ENCODE measurements around the gene C16orf86.

The C16orf86 gene

GRCh38 chr16:67658849-67659674 lies 7.6 kb upstream of the C16orf86 start:
- peaks cover 0 to 24% (median 22%) of the 10 kb centered on the region in 4 donors for H3K4me1 ChIP-seq
- peaks cover 0 to 19% of the 10 kb centered on the region in 2 donors for H3K27me3 ChIP-seq
- H3K4me3 ChIP-seq: peak overlapping the region; percentile 68 to 80
- no peak for TF ChIP-seq CTCF (IDR thresholded peaks at IDR 0.05)
- no peak for DNase-seq
- peaks cover 0 to 46% (median 20%) of the 10 kb centered on the region in 3 donors for H3K36me3 ChIP-seq
- intact Hi-C loops (cut with DNase I; ENCODE audit: low total_unique reads): no loop called here
- H3K27ac ChIP-seq: peak overlapping the region; percentile 91 to 97
- no peaks in the 10 kb centered on the region for H3K9me3 ChIP-seq

- peaks cover 0 to 11% of the 10 kb centered on the region in 2 donors for H3K27me3 ChIP-seq
- H3K9me3 ChIP-seq: no peaks in the 10 kb centered on the region
- peak within 1 kb of the TSS; percentile 91 to 97 for H3K27ac ChIP-seq
- peak within 1 kb of the TSS; percentile 68 to 80 for H3K4me3 ChIP-seq
- peak; percentile 89 to 94 for DNase-seq
- intact Hi-C loops (cut with DNase I; ENCODE audit: low total_unique reads): no loop called here
- H3K4me1 ChIP-seq: peaks cover 0 to 24% (median 21%) of the 10 kb centered on the region in 4 donors
- no peak for TF ChIP-seq CTCF (IDR thresholded peaks at IDR 0.05)
- H3K36me3 ChIP-seq: peaks cover 0 to 53% (median 20%) of the 10 kb centered on the region in 3 donors
These were observed 6.7 kb upstream of the C16orf86 start, which contains the start of gene ACD for GRCh38 chr16:67659675-67660563. TSS of gene ACD (minus strand) at chr16:67660260. CDS start at chr16:67660220, 40 bp downstream.

- peak within 1 kb of the TSS; percentile 68 to 80 for H3K4me3 ChIP-seq
- intact Hi-C loops (cut with DNase I; ENCODE audit: low total_unique reads): no loop called here
- peaks cover 0 to 54% (median 20%) of the 10 kb centered on the region in 3 donors for H3K36me3 ChIP-seq
These were observed 6.0 kb upstream of the C16orf86 start, which contains the start of gene PARD6A for GRCh38 chr16:67660564-67661028. TSS of gene PARD6A (plus strand) at chr16:67660960. CDS start at chr16:67661039, 79 bp downstream.

GRCh38 chr16:67661101-67661761 lies 5.4 kb upstream of the C16orf86 start:
- H3K9me3 ChIP-seq: no peaks in the 10 kb centered on the region
- H3K36me3 ChIP-seq: peaks cover 0 to 52% (median 20%) of the 10 kb centered on the region in 3 donors
- peak overlapping the region; percentile 91 to 97 for H3K27ac ChIP-seq
- H3K27me3 ChIP-seq: peaks cover 0 to under 1% of the 10 kb centered on the region in 2 donors
- intact Hi-C loops (cut with DNase I; ENCODE audit: low total_unique reads): no loop called here
- DNase-seq: peak in 1 of 2 donors; percentile 63
- TF ChIP-seq CTCF (IDR thresholded peaks at IDR 0.05): no peak
- peaks cover 0 to 31% (median 28%) of the 10 kb centered on the region in 4 donors for H3K4me1 ChIP-seq
- H3K4me3 ChIP-seq: peak overlapping the region; percentile 68 to 80

More at GRCh38 chr16:67660564-67661028, 6.0 kb upstream of the C16orf86 start, which contains the start of gene PARD6A:
- TF ChIP-seq CTCF (IDR thresholded peaks at IDR 0.05): peak in 1 of 2 experiments; percentile 39
- DNase-seq: peak; percentile 95 to 97
- peak within 1 kb of the TSS; percentile 91 to 97 for H3K27ac ChIP-seq
- peaks cover 0 to 25% (median 21%) of the 10 kb centered on the region in 4 donors for H3K4me1 ChIP-seq
- peaks cover 0 to 5% of the 10 kb centered on the region in 2 donors for H3K27me3 ChIP-seq
- H3K9me3 ChIP-seq: no peaks in the 10 kb centered on the region

Measured in tibial artery (tissue), 4 donors.